RWPE1 (cell line): ENCODE data around the gene NLRP12.

ENCODE experiments used
- CTCF ChIA-PET: fragments of 350-600 bp; sonication (Branson Sonifier 250); formaldehyde crosslinking; extraction: SDS; loops from one replicate; lab custom pipeline; 2021; lab: Yijun Ruan, JAX
- POLR2A ChIA-PET: fragments of 400-600 bp; formaldehyde crosslinking; extraction: SDS; loops from one replicate; lab custom pipeline; 2020; ENCODE audit warnings: antibody characterized with exemption; ENCODE audit not compliant: low non-redundant PET; lab: Yijun Ruan, JAX
- DNase-seq: peaks from one replicate; pipeline ENCODE4 v3.0.0; 2012; ENCODE audit warnings: low spot score
- H3K27ac ChIP-seq: fragments of 450-650 bp; 2 replicates; pipeline ENCODE4 v1.5.1; 2017
- CTCF ChIP-seq: fragments of 450-650 bp; conservative IDR thresholded peaks from 2 replicates; pipeline ENCODE4 v1.5.1; 2017; ENCODE audit warnings: low read depth, mild to moderate bottlenecking

The NLRP12 gene

GRCh38 chr19:53868091-53868891, 44.2 kb upstream of the NLRP12 start:
- CTCF ChIA-PET = interaction anchor here (0.7 kb wide), 1 partner anchor 60 kb away, joined by 4 read pairs; no protein-coding TSS in a partner anchor
- no peak for TF ChIP-seq CTCF
- H3K27ac ChIP-seq = peak overlapping the region; percentile 98
- POLR2A ChIA-PET = no interaction called here
- peak; percentile 80 for DNase-seq

- peak within 1 kb of the TSS; percentile 98 for H3K27ac ChIP-seq
- DNase-seq = peak; percentile 97
These were observed 43.3 kb upstream of the NLRP12 start, which contains the start of gene MYADM for GRCh38 chr19:53867225-53868090. MYADM (plus strand) TSS chr19:53867883; CDS start chr19:53873530, 5,647 bp downstream.

GRCh38 chr19:53866865-53867224, 42.7 kb upstream of the NLRP12 start:
- no peak for TF ChIP-seq CTCF
- DNase-seq = no peak
- CTCF ChIA-PET = no interaction called here
- POLR2A ChIA-PET = no interaction called here
- H3K27ac ChIP-seq = peak overlapping the region; percentile 98

More at GRCh38 chr19:53867225-53868090, 43.3 kb upstream of the NLRP12 start, which contains the start of gene MYADM:
- no peak for TF ChIP-seq CTCF
- ChIA-PET POLR2A (no interaction called here), CTCF (interaction anchor here (0.7 kb wide), 1 partner anchor 59 kb away, joined by 4 read pairs; no protein-coding TSS in a partner anchor)

- CTCF ChIA-PET = no interaction called here
- peak; percentile 38 for DNase-seq
- POLR2A ChIA-PET = no interaction called here
- H3K27ac ChIP-seq = peak overlapping the region; percentile 98
- TF ChIP-seq CTCF = no peak
These were observed 42.1 kb upstream of the NLRP12 start for GRCh38 chr19:53865918-53866864.

GRCh38 chr19:53865523-53865917, 41.4 kb upstream of the NLRP12 start:
- CTCF ChIA-PET = interaction anchor here (1.0 kb wide), 1 partner anchor 73 kb away, joined by 3 read pairs; no protein-coding TSS in a partner anchor
- POLR2A ChIA-PET = no interaction called here
- DNase-seq = no peak
- H3K27ac ChIP-seq = peak overlapping the region; percentile 98
- TF ChIP-seq CTCF = no peak
